ENCODE results near the gene MALT1. TPM values are rescaled to one million over a fixed set of nuclear protein-coding genes. Genes with fewer than 3 reads are reported as not detected.

Gene MALT1
- total RNA-seq, 4 donors from 2014 or later: 40.1 to 48.9 (median 44.4) TPM

DNA sequence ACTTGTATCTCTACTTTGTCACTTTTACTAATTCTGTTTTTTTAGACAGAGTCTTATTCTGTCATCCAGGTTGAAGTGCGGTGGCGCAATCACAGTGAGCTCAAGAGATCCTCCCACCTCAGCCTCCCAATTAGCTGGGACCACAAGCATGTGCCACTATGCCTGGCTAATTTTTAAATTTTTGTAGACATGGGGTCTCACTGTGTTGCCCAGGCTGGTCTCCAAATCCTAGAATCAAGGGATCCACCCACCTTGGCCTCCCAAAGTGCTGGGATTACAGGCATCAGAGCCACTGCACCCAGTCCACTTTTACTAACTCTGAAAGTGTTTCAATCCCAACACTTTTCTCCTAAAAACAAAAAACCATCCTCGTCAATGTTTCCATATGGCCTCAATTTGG is 94.9 kb downstream of the MALT1 start:
- H3K4me3 ChIP-seq (ENCODE audit: low read depth, poor library complexity, severe bottlenecking): no peak overlapping the region
- TF ChIP-seq POLR2A (IDR thresholded peaks at IDR 0.05): no peak
- TF ChIP-seq, protein P1, sequence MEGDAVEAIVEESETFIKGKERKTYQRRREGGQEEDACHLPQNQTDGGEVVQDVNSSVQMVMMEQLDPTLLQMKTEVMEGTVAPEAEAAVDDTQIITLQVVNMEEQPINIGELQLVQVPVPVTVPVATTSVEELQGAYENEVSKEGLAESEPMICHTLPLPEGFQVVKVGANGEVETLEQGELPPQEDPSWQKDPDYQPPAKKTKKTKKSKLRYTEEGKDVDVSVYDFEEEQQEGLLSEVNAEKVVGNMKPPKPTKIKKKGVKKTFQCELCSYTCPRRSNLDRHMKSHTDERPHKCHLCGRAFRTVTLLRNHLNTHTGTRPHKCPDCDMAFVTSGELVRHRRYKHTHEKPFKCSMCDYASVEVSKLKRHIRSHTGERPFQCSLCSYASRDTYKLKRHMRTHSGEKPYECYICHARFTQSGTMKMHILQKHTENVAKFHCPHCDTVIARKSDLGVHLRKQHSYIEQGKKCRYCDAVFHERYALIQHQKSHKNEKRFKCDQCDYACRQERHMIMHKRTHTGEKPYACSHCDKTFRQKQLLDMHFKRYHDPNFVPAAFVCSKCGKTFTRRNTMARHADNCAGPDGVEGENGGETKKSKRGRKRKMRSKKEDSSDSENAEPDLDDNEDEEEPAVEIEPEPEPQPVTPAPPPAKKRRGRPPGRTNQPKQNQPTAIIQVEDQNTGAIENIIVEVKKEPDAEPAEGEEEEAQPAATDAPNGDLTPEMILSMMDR (IDR thresholded peaks at IDR 0.05): no peak
- intact Hi-C loops (cut with DNase I; ENCODE audit: low total_unique reads): loop anchor here (5.0 kb wide), 1 partner anchor 239 kb away; no protein-coding TSS in a partner anchor
- DNase-seq (ENCODE audit: low spot score in 2 of 2): peak; percentile 4 to 14
- WGBS, 2 donors: 56 to 69% methylated on average over 3 of the region's 3 CpGs

DNA sequence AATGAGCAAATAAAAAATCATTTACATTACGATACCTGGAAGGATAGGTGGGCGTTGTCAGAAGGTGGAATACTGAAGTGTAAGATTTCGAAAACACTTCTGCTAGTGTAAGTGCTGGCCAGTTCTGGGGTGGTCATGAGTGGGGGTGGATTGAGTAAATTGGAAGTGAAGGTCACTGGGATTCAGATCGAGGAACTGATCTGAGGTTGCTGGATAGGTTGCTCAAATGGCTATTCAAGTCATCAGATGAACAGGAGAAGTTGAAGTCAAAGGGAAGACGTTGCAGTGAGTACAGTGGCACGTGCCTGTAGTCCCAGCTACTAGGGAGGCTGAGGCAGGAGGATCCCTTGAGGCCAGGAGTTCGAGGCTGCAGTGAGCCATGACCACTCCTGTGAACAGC is 95.7 kb downstream of the MALT1 start:
- TF ChIP-seq, protein P1 (IDR thresholded peaks at IDR 0.05): no peak
- TF ChIP-seq POLR2A (IDR thresholded peaks at IDR 0.05): no peak
- intact Hi-C loops (cut with DNase I; ENCODE audit: low total_unique reads): loop anchor here (5.0 kb wide), 1 partner anchor 240 kb away; no protein-coding TSS in a partner anchor
- no peak overlapping the region for H3K4me3 ChIP-seq (ENCODE audit: low read depth, poor library complexity, severe bottlenecking)
- 79 to 81% methylated on average over 7 of the region's 7 CpGs for WGBS, 2 donors
- DNase-seq (ENCODE audit: low spot score in 2 of 2): peak in 1 of 2 donors; percentile 15

DNA sequence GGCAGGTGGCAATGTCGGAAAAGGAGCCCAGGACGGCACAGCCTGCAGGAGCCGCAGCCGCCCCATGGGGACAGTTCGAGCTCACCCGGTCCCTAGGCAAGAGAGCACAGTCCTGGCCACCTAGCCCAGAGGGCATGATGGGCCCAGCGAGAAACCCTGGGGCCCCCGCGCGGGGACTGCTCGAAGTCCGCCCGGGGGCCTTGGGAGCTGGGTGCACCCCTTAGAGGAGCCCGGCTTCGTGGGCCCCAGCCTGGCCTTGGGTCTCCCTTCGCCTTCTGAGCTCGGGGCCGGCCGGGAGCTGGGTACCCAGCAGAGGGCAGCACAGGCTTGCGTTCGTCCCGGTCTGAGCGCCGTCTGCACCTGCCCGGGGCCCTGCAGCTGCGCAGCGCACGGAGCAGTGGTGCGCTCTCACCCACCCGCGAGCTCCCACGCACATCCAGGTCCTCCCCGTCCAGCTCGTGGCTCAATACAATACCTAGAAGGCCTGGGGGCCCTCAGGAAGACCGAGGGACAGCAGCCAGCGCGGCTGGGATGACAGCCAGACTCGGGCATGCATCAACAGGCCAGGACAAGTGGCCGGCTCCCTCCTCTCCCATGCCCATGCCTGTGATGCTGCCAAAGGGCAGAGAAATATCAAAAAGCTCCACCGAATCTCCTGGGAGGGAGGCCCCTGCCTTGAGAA is 97.2 kb downstream of the MALT1 start:
- 14 to 27% methylated on average over 9 to 14 of the region's 40 CpGs for WGBS, 2 donors
- no peak overlapping the region for H3K4me3 ChIP-seq (ENCODE audit: low read depth, poor library complexity, severe bottlenecking)
- DNase-seq (ENCODE audit: low spot score in 2 of 2): peak in 1 of 2 donors; percentile 93
- TF ChIP-seq POLR2A (IDR thresholded peaks at IDR 0.05): no peak
- TF ChIP-seq, protein P1 (IDR thresholded peaks at IDR 0.05): no peak
- intact Hi-C loops (cut with DNase I; ENCODE audit: low total_unique reads): loop anchor here (5.0 kb wide), 1 partner anchor 241 kb away; no protein-coding TSS in a partner anchor

DNA sequence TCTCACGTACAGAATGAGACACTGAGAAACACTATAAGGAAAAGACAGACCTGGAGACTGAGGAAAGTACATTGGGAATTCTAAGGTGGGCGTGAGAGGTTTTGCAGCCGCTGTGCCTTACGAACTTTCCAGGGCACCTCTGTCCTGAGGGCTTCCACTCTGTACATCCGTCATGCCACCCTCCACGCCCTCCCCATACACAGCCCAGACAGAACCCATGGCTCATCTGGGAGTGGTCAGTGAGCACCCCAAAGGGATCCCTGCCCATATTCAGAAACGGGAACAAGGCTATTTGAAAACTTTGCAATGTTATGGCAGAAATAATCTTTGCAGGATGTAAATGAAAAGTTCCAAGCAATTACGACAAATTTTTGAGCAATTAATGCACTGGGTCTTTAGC is 98.1 kb downstream of the MALT1 start:
- no peak for TF ChIP-seq POLR2A (IDR thresholded peaks at IDR 0.05)
- TF ChIP-seq, protein P1 (IDR thresholded peaks at IDR 0.05): no peak
- 58 to 62% methylated on average over 8 of the region's 8 CpGs for WGBS, 2 donors

DNA sequence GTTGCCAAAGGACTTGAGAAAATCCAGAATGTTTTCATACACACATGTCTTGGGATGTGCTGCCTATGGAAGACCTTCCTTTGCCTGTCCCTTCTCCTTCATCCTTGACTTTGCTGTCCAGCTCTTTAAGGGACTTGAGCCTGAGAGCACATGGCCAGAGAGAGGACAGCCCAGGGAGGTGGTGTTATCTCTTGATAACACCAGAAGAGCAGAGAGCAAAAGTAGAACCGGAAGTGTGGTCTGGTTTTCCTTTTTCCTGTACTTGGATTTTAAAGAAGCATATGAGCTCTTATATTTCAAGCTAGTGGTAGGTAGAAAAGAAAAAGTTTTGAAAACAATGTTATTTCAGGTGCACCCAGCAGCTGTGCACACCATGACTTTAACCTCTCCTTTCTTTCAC is 99.3 kb downstream of the MALT1 start:
- WGBS, 2 donors: 68 to 78% methylated on average over 1 of the region's 1 CpG
- TF ChIP-seq POLR2A (IDR thresholded peaks at IDR 0.05): no peak
- TF ChIP-seq, protein P1 (IDR thresholded peaks at IDR 0.05): no peak

More for the DNA sequence above, 98.1 kb downstream of the MALT1 start:
- H3K4me3 ChIP-seq (ENCODE audit: low read depth, poor library complexity, severe bottlenecking): no peak overlapping the region
- intact Hi-C loops (cut with DNase I; ENCODE audit: low total_unique reads): loop anchor here (5.0 kb wide), 1 partner anchor 242 kb away; no protein-coding TSS in a partner anchor
- DNase-seq (ENCODE audit: low spot score in 2 of 2): peak in 1 of 2 donors; percentile 68

More for the DNA sequence above, 99.3 kb downstream of the MALT1 start:
- peak in 1 of 2 donors; percentile 2 for DNase-seq (ENCODE audit: low spot score in 2 of 2)
- intact Hi-C loops (cut with DNase I; ENCODE audit: low total_unique reads): no loop called here
- H3K4me3 ChIP-seq (ENCODE audit: low read depth, poor library complexity, severe bottlenecking): no peak overlapping the region

Measured in lower leg skin (tissue), 4 donors.